ENCODE data around the gene EPB41L3. TPM values are rescaled to one million over a fixed set of nuclear protein-coding genes. Genes with fewer than 3 reads are reported as not detected.
A peak's percentile ranks its signal among the peaks of the same experiment; 100 is the strongest.

Gene EPB41L3
- total and polyA plus RNA-seq, 2 experiments from 2014 or later, result 8.0 to 11.7 TPM

DNA sequence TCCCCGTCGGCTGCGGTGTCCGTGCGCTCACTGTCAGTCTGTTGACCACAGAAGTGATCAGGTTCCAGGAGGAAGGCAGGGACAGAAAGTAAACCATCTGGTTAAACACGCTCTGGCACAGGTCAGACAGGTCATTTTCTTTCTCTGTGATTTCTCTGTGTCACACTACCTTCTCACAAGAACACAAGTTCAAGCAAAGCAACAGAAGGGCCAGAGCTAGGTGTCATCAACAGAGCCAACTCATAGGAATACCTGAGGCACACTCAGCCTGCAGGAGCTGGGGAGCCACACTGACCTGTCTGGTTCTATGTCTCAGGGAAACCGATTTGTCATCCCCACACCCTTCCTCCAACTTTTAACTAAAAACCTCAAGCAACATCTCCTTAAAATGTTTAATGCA, 133.2 kb downstream of the EPB41L3 start:
- Histone ChIP-seq H3K4me1 (ENCODE audit: insufficient read depth) (peaks cover 7% of the 10 kb centered on the region; the same call in 1 of the 2 replicates), H3K27me3 (ENCODE audit: insufficient read depth) (no peaks in the 10 kb centered on the region), H3F3A (replicated peaks; ENCODE audit: low read depth) (no peaks in the 10 kb centered on the region), H2AFZ (no peak overlapping the region), H3K36me3 (ENCODE audit: insufficient read depth) (no peaks in the 10 kb centered on the region), H3K79me2 (replicated peaks; ENCODE audit: insufficient read depth) (no peaks in the 10 kb centered on the region), H4K20me1 (replicated peaks; ENCODE audit: insufficient read depth) (no peaks in the 10 kb centered on the region), H3K9me2 (ENCODE audit: insufficient read depth) (no peaks in the 10 kb centered on the region), H3K4me2 (no peak overlapping the region), H3K27ac (ENCODE audit: low read depth) (no peak overlapping the region), H3K4me3 (no peak overlapping the region)
- Mint-ChIP-seq H3K36me3 (ENCODE audit: low read depth) (no peaks in the 10 kb centered on the region), H3K27me3 (ENCODE audit: insufficient read depth, low read depth, poor library complexity) (no peaks in the 10 kb centered on the region), H3K4me3 (no peak overlapping the region), H3K9me3 (no peaks in the 10 kb centered on the region), H3K4me1 (peaks cover 18% of the 10 kb centered on the region), H3K27ac (peak overlapping the region; percentile 77; the same call in 1 of the 2 replicates)
- TF ChIP-seq STAT1 (IDR thresholded peaks at IDR 0.05; ENCODE audit: unreplicated experiment), result no peak
- TF ChIP-seq, protein P1, sequence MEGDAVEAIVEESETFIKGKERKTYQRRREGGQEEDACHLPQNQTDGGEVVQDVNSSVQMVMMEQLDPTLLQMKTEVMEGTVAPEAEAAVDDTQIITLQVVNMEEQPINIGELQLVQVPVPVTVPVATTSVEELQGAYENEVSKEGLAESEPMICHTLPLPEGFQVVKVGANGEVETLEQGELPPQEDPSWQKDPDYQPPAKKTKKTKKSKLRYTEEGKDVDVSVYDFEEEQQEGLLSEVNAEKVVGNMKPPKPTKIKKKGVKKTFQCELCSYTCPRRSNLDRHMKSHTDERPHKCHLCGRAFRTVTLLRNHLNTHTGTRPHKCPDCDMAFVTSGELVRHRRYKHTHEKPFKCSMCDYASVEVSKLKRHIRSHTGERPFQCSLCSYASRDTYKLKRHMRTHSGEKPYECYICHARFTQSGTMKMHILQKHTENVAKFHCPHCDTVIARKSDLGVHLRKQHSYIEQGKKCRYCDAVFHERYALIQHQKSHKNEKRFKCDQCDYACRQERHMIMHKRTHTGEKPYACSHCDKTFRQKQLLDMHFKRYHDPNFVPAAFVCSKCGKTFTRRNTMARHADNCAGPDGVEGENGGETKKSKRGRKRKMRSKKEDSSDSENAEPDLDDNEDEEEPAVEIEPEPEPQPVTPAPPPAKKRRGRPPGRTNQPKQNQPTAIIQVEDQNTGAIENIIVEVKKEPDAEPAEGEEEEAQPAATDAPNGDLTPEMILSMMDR (conservative IDR thresholded peaks at IDR 0.05; ENCODE audit: low read depth in 2 of 2), result no peak
- TF ChIP-seq NANOG (IDR thresholded peaks at IDR 0.05; ENCODE audit: borderline replicate concordance), result no peak
- TF ChIP-seq ETS1 (IDR thresholded peaks at IDR 0.05), result no peak
- TF ChIP-seq POLR2AphosphoS5 (IDR thresholded peaks at IDR 0.05; ENCODE audit: low read depth), result no peak
- TF ChIP-seq, protein P2, sequence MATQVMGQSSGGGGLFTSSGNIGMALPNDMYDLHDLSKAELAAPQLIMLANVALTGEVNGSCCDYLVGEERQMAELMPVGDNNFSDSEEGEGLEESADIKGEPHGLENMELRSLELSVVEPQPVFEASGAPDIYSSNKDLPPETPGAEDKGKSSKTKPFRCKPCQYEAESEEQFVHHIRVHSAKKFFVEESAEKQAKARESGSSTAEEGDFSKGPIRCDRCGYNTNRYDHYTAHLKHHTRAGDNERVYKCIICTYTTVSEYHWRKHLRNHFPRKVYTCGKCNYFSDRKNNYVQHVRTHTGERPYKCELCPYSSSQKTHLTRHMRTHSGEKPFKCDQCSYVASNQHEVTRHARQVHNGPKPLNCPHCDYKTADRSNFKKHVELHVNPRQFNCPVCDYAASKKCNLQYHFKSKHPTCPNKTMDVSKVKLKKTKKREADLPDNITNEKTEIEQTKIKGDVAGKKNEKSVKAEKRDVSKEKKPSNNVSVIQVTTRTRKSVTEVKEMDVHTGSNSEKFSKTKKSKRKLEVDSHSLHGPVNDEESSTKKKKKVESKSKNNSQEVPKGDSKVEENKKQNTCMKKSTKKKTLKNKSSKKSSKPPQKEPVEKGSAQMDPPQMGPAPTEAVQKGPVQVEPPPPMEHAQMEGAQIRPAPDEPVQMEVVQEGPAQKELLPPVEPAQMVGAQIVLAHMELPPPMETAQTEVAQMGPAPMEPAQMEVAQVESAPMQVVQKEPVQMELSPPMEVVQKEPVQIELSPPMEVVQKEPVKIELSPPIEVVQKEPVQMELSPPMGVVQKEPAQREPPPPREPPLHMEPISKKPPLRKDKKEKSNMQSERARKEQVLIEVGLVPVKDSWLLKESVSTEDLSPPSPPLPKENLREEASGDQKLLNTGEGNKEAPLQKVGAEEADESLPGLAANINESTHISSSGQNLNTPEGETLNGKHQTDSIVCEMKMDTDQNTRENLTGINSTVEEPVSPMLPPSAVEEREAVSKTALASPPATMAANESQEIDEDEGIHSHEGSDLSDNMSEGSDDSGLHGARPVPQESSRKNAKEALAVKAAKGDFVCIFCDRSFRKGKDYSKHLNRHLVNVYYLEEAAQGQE (IDR thresholded peaks at IDR 0.05; ENCODE audit: unreplicated experiment), result no peak
- no peak for TF ChIP-seq ZNF331 (CRISPR knock-in tag; IDR thresholded peaks at IDR 0.05; ENCODE audit: low read depth)
- TF ChIP-seq ZNF114 (CRISPR knock-in tag; IDR thresholded peaks at IDR 0.05), result no peak
- TF ChIP-seq CREB1 (CRISPR knock-in tag; IDR thresholded peaks at IDR 0.05; ENCODE audit: low read depth), result no peak
- TF ChIP-seq ZNF462 (CRISPR knock-in tag; IDR thresholded peaks at IDR 0.05), result no peak
- no peak for TF ChIP-seq EZH2 (IDR thresholded peaks at IDR 0.05; ENCODE audit: low read depth, unreplicated experiment)
- no peak for TF ChIP-seq JUNB (IDR thresholded peaks at IDR 0.05; ENCODE audit: unreplicated experiment)
- no peak for TF ChIP-seq EZH2phosphoT487 (IDR thresholded peaks at IDR 0.05; ENCODE audit: unreplicated experiment)
- DNase-seq (ENCODE audit: low spot score), result no peak
- no peak for ATAC-seq
